Fibroblast of mammary gland (primary cell): ENCODE results near the gene MRPL2.

Experiments
- DNase-seq: peaks from one replicate; pipeline ENCODE4 v3.0.0-alpha.2; 2010; ENCODE audit warnings: low read depth
- H3K4me3 ChIP-seq: 2 replicates; pipeline ENCODE4 v1.5.1; 2011; ENCODE audit warnings: low read depth, mild to moderate bottlenecking, low read length, moderate library complexity; ENCODE audit not compliant: control insufficient read depth
- TF ChIP-seq, protein P1 (sequence below): conservative IDR thresholded peaks from 2 replicates; pipeline ENCODE4 v1.5.1; 2011; ENCODE audit warnings: low read depth, low read length, inconsistent platforms; ENCODE audit not compliant: control insufficient read depth, insufficient read depth

MRPL2 gene

GRCh38 chr6:43059168-43060033 is at the start of gene MRPL2, which contains the start of gene KLC4:
MRPL2 (minus strand) TSS chr6:43059434; CDS start chr6:43059381, 53 bp downstream.
KLC4 (plus strand) TSS chr6:43059631; CDS start chr6:43061336, 1,705 bp downstream.
- peak; percentile 98 for DNase-seq
- TF ChIP-seq, protein P1, sequence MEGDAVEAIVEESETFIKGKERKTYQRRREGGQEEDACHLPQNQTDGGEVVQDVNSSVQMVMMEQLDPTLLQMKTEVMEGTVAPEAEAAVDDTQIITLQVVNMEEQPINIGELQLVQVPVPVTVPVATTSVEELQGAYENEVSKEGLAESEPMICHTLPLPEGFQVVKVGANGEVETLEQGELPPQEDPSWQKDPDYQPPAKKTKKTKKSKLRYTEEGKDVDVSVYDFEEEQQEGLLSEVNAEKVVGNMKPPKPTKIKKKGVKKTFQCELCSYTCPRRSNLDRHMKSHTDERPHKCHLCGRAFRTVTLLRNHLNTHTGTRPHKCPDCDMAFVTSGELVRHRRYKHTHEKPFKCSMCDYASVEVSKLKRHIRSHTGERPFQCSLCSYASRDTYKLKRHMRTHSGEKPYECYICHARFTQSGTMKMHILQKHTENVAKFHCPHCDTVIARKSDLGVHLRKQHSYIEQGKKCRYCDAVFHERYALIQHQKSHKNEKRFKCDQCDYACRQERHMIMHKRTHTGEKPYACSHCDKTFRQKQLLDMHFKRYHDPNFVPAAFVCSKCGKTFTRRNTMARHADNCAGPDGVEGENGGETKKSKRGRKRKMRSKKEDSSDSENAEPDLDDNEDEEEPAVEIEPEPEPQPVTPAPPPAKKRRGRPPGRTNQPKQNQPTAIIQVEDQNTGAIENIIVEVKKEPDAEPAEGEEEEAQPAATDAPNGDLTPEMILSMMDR, result no peak
- H3K4me3 ChIP-seq, result peak within 1 kb of the TSS; percentile 67

DNA sequence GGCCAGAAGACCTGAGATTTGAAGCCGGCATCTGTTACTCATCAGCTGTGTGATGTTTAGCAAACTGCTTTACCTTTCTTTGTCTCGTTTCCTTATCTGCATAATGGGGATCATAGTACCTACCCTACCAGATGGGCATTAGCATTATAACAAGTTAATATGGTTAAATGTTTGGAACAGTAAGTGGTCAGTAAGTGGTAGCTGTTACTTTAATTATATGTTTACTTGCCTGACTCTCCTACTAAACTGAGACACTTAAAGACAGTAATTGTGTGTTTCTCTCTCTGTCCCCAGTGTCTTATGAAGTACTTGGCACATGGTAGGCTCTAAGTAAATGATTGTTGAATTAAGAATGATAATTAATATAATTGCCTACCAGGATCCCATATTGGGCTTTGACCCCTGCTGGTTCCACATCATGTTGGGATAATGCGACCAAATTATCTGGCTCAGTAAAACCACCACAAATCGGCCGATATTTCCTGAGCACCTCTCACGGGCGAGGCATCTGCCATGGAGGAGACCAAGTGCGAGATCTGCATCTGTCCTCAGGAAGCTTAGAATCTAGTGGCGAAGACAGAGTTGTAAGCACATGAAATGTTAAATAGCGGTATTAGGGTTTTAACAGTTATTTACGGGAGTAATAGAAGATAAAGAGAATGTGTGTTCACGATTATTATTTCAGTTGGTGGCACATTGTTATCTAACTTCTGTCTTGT is 48.3 kb upstream of the MRPL2 start:
- H3K4me3 ChIP-seq, result no peak overlapping the region
- no peak for DNase-seq
- TF ChIP-seq, protein P1, result no peak

DNA sequence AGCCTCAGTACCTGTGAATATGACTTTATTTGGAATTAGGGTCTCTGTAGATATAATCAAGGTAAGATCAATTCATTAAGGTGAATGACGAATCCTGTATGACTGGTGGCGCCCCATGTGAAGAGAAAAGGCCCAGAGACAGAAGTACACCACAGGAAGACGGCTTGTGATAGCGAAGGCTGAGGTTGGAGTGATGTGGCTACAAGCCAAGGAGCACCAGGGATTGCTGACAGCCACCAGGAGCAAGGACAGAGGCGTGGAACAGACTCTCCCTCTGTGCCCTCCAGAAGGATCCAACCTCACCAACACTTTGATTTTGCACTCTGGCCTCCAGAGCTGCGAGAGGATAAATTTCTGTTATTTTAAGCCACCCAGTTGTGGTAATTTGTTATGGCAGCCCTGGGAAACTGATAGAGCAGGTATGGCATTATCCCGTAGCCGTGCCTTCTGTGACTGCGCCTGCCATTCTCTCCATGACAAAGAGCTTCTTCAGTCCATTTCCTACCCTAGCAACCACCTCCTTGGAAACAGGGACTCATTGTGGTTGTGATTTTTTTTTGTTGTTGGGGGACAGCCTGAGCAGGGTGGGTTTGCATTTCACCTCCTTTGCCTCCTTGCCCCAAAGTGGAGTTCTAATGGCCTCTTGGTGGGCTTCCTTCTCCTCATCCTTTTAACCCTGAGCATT is 46.4 kb upstream of the MRPL2 start:
- DNase-seq, result no peak
- no peak overlapping the region for H3K4me3 ChIP-seq
- TF ChIP-seq, protein P1, result no peak

DNA sequence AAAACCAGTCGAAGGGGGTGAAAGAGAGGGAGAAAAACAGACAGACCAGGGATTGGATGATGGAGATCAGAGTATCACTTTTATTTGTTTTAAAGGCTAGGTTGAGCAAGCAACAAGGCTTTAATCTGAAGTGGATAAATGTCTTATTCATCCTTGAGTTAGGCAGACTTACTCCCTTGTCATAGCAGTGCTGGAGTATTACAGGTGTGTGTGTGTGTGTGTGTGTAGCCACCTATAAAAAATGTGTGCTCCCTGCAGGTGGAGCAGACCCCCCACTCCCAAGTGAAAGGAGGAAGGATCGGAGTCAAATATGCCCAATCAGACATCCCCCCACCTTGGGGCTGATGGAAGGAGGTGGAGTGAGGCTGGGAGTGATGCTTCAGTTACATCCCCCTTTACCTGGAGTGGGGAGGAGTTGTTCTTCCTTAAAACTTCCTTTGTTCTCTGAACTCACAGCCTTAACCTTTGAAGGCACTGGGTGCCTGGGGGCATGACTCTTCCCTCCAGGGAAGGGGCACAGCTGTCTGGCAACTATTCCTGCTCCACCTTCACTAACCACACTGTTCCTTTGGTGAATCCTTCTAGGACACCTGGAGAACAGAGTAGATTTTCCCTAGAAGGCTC is 44.1 kb upstream of the MRPL2 start:
- H3K4me3 ChIP-seq, result no peak overlapping the region
- TF ChIP-seq, protein P1, result no peak
- no peak for DNase-seq

GRCh38 chr6:43101497-43101896 is 42.3 kb upstream of the MRPL2 start:
- no peak for DNase-seq
- no peak overlapping the region for H3K4me3 ChIP-seq
- TF ChIP-seq, protein P1, result no peak

- DNase-seq, result no peak
- TF ChIP-seq, protein P1, result no peak
- no peak overlapping the region for H3K4me3 ChIP-seq
These were observed 38.3 kb upstream of the MRPL2 start for GRCh38 chr6:43097502-43097901.
